GM12878 (cell line): ENCODE results near the gene CARD11. TPM values are rescaled to one million over a fixed set of nuclear protein-coding genes. Genes with fewer than 3 reads are reported as not detected.
A peak's percentile ranks its signal among the peaks of the same experiment; 100 is the strongest.

Experiments used
- CHD4 ChIP-seq: fragments of 200-600 bp; sonication (generic); IDR thresholded peaks from 2 replicates; pipeline ENCODE4 v1.6.1; 2016; ENCODE audit warnings: mild to moderate bottlenecking
- HDAC2 ChIP-seq: fragments of 200-600 bp; sonication (generic); IDR thresholded peaks from 2 replicates; pipeline ENCODE4 v1.6.1; 2017
- JUNB ChIP-seq: IDR thresholded peaks from 2 replicates; pipeline ENCODE4 v1.6.1; 2016; ENCODE audit warnings: antibody characterized with exemption, mild to moderate bottlenecking
- KDM1A ChIP-seq: fragments of 200-600 bp; sonication (generic); IDR thresholded peaks from 2 replicates; pipeline ENCODE4 v1.6.1; 2016; ENCODE audit warnings: borderline replicate concordance
- MXI1 ChIP-seq: fragments of 150-350 bp; IDR thresholded peaks from 2 replicates; pipeline ENCODE4 v1.6.1; 2011; ENCODE audit warnings: low read depth, mild to moderate bottlenecking, inconsistent platforms, low read length, improper control_type of control experiment
- NFYA ChIP-seq: IDR thresholded peaks from 2 replicates; pipeline ENCODE4 v1.6.1; 2011; ENCODE audit warnings: low read depth, mild to moderate bottlenecking, low read length, improper control_type of control experiment, borderline replicate concordance
- NFYB ChIP-seq: IDR thresholded peaks from 2 replicates; pipeline ENCODE4 v1.6.1; 2011; ENCODE audit warnings: low read depth, mild to moderate bottlenecking, low read length, improper control_type of control experiment, moderate library complexity; ENCODE audit not compliant: insufficient read depth
- NR2F1 ChIP-seq: fragments of 450-650 bp; conservative IDR thresholded peaks from 2 replicates; pipeline ENCODE4 v1.6.1; 2017; ENCODE audit warnings: mild to moderate bottlenecking
- PAX5 ChIP-seq: IDR thresholded peaks from 2 replicates; pipeline ENCODE4 v1.6.1; 2011; ENCODE audit warnings: low read depth, low read length, borderline replicate concordance
- POLR2AphosphoS2 ChIP-seq: IDR thresholded peaks from 2 replicates; pipeline ENCODE4 v1.6.1; 2011; ENCODE audit warnings: low read depth, mild to moderate bottlenecking, low read length, improper control_type of control experiment, moderate library complexity
- RUNX3 ChIP-seq: IDR thresholded peaks from 2 replicates; pipeline ENCODE4 v1.6.1; 2012; ENCODE audit warnings: low read length, inconsistent platforms
- SMAD1 ChIP-seq: fragments of 450-650 bp; IDR thresholded peaks from 2 replicates; pipeline ENCODE4 v1.6.1; 2018; ENCODE audit warnings: mild to moderate bottlenecking, low read depth; ENCODE audit not compliant: partially characterized antibody
- SMAD5 ChIP-seq: IDR thresholded peaks from 2 replicates; pipeline ENCODE4 v1.6.1; 2016; ENCODE audit warnings: antibody characterized with exemption, low read depth
- STAT3 ChIP-seq: IDR thresholded peaks from 2 replicates; pipeline ENCODE4 v1.6.1; 2011; ENCODE audit warnings: low read depth, low read length, improper control_type of control experiment
- TBL1XR1 ChIP-seq: IDR thresholded peaks from 2 replicates; pipeline ENCODE4 v1.6.1; 2012; ENCODE audit warnings: low read depth, low read length, improper control_type of control experiment
- TCF12 ChIP-seq: IDR thresholded peaks from 2 replicates; pipeline ENCODE4 v1.6.1; 2011; ENCODE audit warnings: low read depth, mild to moderate bottlenecking, low read length
- WRNIP1 ChIP-seq: IDR thresholded peaks from 2 replicates; pipeline ENCODE4 v1.6.1; 2011; ENCODE audit warnings: low read depth, low read length, improper control_type of control experiment, borderline replicate concordance
- ZBED1 ChIP-seq: IDR thresholded peaks from 2 replicates; pipeline ENCODE4 v1.6.1; 2016; ENCODE audit warnings: borderline replicate concordance
- polyA plus RNA-seq, 11 experiments: library from polyadenylated mRNA; depleted of rRNA in 4 of 11; unstranded in 6 of 11; stranded (reverse) in 5 of 11; fragments of >200 nt; fragmentation: Nextera tagmentation in 4 of 11; fragmentation: Illumina TruSeq in 1 of 11; extraction: Ambion mirVana in 4 of 11; extraction: Trizol in 1 of 11; gene quantifications; 1 replicate in 1 of 11; 2 replicates in 10 of 11; pipeline versions ENCODE4 v1.2.1 to v1.2.3, GENCODE V29; 2011 to 2016; ENCODE audit warnings: inconsistent platforms in 2 of 11, missing spikeins in 2 of 11, low read depth in 1 of 11
- total RNA-seq, 4 experiments: library from RNA; depleted of rRNA in 3 of 4; stranded (reverse); fragments of >200 nt in 3 of 4; fragmentation: Illumina TruSeq in 1 of 4; extraction: Trizol in 1 of 4; gene quantifications; 2 replicates each; pipeline versions ENCODE4 v1.2.1 to v1.2.3, GENCODE V29; 2013 to 2021
- TF ChIP-seq, protein P1 (sequence below): fragments of 450-650 bp; formaldehyde crosslinking; IDR thresholded peaks from 2 replicates; pipeline ENCODE4 v1.4.0; 2020; ENCODE audit warnings: mild to moderate bottlenecking, moderate library complexity
- TF ChIP-seq, protein P2 (sequence below): IDR thresholded peaks from 2 replicates; pipeline ENCODE4 v1.6.1; 2012; ENCODE audit warnings: improper control_type of control experiment, low read depth, low read length; ENCODE audit not compliant: insufficient replicate concordance
- TF ChIP-seq, protein P3 (sequence below): fragments of 450-650 bp; IDR thresholded peaks from 2 replicates; pipeline ENCODE4 v1.6.1; 2018; ENCODE audit warnings: mild to moderate bottlenecking, low read depth, moderate library complexity; ENCODE audit not compliant: partially characterized antibody

The CARD11 gene
- total and polyA plus RNA-seq, 10 of the 15 experiments (the other 5 are each of a cell fraction or from before 2014, with no cell fraction given), result 0.27 to 72.0 (median 28.4) TPM

DNA sequence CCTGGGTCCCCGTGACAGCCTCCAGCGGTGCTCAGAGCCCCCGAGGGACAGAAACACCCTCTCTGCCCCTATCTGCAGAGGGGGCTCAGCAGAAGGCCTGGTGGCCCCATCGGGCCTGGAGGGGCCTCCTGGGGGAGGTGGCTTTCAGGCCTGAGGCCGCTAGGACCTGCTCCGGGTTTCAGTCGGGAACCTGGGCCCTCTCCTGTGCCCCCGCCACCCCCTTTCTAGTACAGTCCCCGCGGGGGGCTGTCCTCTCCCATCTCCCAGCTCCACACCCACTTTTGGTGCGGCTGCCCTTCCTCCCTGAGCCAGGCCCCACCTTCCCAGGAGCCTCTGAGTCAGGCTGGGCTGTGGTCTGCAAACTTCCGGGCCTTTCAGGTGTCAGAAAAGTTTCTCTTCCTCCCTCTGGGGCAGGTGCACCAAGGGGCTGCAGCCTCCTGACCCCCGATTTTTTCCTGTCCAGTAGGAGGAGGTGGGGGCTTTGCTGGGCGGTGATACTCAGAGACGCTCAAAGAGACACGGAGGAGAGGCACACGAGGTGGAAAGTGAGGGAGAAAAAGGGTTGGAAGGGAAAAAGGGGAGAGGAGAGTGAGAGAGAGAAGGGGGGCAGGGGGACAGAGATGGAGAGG is 692 bp downstream of the CARD11 start (continued):
- TF ChIP-seq, protein P1, sequence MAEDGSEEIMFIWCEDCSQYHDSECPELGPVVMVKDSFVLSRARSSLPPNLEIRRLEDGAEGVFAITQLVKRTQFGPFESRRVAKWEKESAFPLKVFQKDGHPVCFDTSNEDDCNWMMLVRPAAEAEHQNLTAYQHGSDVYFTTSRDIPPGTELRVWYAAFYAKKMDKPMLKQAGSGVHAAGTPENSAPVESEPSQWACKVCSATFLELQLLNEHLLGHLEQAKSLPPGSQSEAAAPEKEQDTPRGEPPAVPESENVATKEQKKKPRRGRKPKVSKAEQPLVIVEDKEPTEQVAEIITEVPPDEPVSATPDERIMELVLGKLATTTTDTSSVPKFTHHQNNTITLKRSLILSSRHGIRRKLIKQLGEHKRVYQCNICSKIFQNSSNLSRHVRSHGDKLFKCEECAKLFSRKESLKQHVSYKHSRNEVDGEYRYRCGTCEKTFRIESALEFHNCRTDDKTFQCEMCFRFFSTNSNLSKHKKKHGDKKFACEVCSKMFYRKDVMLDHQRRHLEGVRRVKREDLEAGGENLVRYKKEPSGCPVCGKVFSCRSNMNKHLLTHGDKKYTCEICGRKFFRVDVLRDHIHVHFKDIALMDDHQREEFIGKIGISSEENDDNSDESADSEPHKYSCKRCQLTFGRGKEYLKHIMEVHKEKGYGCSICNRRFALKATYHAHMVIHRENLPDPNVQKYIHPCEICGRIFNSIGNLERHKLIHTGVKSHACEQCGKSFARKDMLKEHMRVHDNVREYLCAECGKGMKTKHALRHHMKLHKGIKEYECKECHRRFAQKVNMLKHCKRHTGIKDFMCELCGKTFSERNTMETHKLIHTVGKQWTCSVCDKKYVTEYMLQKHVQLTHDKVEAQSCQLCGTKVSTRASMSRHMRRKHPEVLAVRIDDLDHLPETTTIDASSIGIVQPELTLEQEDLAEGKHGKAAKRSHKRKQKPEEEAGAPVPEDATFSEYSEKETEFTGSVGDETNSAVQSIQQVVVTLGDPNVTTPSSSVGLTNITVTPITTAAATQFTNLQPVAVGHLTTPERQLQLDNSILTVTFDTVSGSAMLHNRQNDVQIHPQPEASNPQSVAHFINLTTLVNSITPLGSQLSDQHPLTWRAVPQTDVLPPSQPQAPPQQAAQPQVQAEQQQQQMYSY (CRISPR knock-in tag), result no peak
- TF ChIP-seq MXI1 (no peak), PAX5 (no peak), SMAD1 (no peak), ZBED1 (no peak), POLR2AphosphoS2 (no peak), TBL1XR1 (0 out of 2 replicates have a peak, but pooled peaks have one; percentile 21), JUNB (peak; percentile 18; the same call in 1 of the 2 replicates), SMAD5 (no peak), NR2F1 (peak; percentile 51), NFYB (no peak), STAT3 (no peak), HDAC2 (no peak), KDM1A (no peak), TCF12 (peak; percentile 86), RUNX3 (peak; percentile 86), CHD4 (no peak), NFYA (no peak), WRNIP1 (no peak)
- TF ChIP-seq, protein P2, sequence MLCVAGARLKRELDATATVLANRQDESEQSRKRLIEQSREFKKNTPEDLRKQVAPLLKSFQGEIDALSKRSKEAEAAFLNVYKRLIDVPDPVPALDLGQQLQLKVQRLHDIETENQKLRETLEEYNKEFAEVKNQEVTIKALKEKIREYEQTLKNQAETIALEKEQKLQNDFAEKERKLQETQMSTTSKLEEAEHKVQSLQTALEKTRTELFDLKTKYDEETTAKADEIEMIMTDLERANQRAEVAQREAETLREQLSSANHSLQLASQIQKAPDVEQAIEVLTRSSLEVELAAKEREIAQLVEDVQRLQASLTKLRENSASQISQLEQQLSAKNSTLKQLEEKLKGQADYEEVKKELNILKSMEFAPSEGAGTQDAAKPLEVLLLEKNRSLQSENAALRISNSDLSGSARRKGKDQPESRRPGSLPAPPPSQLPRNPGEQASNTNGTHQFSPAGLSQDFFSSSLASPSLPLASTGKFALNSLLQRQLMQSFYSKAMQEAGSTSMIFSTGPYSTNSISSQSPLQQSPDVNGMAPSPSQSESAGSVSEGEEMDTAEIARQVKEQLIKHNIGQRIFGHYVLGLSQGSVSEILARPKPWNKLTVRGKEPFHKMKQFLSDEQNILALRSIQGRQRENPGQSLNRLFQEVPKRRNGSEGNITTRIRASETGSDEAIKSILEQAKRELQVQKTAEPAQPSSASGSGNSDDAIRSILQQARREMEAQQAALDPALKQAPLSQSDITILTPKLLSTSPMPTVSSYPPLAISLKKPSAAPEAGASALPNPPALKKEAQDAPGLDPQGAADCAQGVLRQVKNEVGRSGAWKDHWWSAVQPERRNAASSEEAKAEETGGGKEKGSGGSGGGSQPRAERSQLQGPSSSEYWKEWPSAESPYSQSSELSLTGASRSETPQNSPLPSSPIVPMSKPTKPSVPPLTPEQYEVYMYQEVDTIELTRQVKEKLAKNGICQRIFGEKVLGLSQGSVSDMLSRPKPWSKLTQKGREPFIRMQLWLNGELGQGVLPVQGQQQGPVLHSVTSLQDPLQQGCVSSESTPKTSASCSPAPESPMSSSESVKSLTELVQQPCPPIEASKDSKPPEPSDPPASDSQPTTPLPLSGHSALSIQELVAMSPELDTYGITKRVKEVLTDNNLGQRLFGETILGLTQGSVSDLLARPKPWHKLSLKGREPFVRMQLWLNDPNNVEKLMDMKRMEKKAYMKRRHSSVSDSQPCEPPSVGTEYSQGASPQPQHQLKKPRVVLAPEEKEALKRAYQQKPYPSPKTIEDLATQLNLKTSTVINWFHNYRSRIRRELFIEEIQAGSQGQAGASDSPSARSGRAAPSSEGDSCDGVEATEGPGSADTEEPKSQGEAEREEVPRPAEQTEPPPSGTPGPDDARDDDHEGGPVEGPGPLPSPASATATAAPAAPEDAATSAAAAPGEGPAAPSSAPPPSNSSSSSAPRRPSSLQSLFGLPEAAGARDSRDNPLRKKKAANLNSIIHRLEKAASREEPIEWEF, result no peak
- TF ChIP-seq, protein P3, sequence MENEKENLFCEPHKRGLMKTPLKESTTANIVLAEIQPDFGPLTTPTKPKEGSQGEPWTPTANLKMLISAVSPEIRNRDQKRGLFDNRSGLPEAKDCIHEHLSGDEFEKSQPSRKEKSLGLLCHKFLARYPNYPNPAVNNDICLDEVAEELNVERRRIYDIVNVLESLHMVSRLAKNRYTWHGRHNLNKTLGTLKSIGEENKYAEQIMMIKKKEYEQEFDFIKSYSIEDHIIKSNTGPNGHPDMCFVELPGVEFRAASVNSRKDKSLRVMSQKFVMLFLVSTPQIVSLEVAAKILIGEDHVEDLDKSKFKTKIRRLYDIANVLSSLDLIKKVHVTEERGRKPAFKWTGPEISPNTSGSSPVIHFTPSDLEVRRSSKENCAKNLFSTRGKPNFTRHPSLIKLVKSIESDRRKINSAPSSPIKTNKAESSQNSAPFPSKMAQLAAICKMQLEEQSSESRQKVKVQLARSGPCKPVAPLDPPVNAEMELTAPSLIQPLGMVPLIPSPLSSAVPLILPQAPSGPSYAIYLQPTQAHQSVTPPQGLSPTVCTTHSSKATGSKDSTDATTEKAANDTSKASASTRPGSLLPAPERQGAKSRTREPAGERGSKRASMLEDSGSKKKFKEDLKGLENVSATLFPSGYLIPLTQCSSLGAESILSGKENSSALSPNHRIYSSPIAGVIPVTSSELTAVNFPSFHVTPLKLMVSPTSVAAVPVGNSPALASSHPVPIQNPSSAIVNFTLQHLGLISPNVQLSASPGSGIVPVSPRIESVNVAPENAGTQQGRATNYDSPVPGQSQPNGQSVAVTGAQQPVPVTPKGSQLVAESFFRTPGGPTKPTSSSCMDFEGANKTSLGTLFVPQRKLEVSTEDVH, result no peak
